OCI-LY3 (cell line): ENCODE data around the gene FGGY.
"Not testable (repeated sequence)": the region's sequence is repeated elsewhere in the genome, so short reads cannot be mapped to it uniquely, and the experiment has no call there.

Experiments used
- H2AFZ ChIP-seq: fragments of 200-600, 300-600 bp; shearing (Covaris generic); 2 replicates; pipeline ENCODE4 v1.6.0; 2014; ENCODE audit warnings: antibody characterized with exemption, low read depth, low read length
- H3K27ac ChIP-seq: fragments of 200-600, 300-600 bp; sonication (generic); 2 replicates; pipeline ENCODE4 v1.5.1; 2014; ENCODE audit warnings: mild to moderate bottlenecking, low read length, moderate library complexity, mixed read lengths
- H3K27me3 ChIP-seq: fragments of 200-600, 300-600 bp; sonication (generic); 2 replicates; pipeline ENCODE4 v1.6.1; 2014; ENCODE audit warnings: low read depth, low read length, mixed read lengths
- H3K36me3 ChIP-seq: fragments of 200-600, 300-600 bp; sonication (generic); replicated peaks from 2 replicates; pipeline ENCODE3; 2014; ENCODE audit warnings: low read depth, low read length, mixed read lengths
- H3K4me1 ChIP-seq: fragments of 300-600, 200-600 bp; sonication (generic); 2 replicates; pipeline ENCODE4 v1.6.1; 2014; ENCODE audit warnings: low read length, mixed read lengths
- H3K4me2 ChIP-seq: fragments of 200-600, 300-600 bp; sonication (generic); 2 replicates; pipeline ENCODE4 v1.6.1; 2014; ENCODE audit warnings: low read length, mixed read lengths
- H3K4me3 ChIP-seq: fragments of 300-600, 200-600 bp; sonication (generic); 2 replicates; pipeline ENCODE4 v1.5.1; 2014; ENCODE audit warnings: antibody characterized with exemption, mild to moderate bottlenecking, low read length, moderate library complexity
- H3K79me2 ChIP-seq: fragments of 300-600, 200-600 bp; shearing (Covaris generic); 2 replicates; pipeline ENCODE4 v1.6.1; 2014; ENCODE audit warnings: mild to moderate bottlenecking, low read length, mixed read lengths
- H3K9ac ChIP-seq: fragments of 300-600, 200-600 bp; shearing (Covaris generic); 2 replicates; pipeline ENCODE4 v1.6.0; 2014; ENCODE audit warnings: mild to moderate bottlenecking, low read length, moderate library complexity
- H3K9me3 ChIP-seq: fragments of 200-600, 300-600 bp; shearing (Covaris generic); 2 replicates; pipeline ENCODE4 v1.6.1; 2014; ENCODE audit warnings: low read length, mixed read lengths; ENCODE audit not compliant: insufficient read depth
- H4K20me1 ChIP-seq: fragments of 200-600, 300-600 bp; sonication (generic); 2 replicates; pipeline ENCODE4 v1.6.1; 2016; ENCODE audit warnings: low read length, mixed read lengths; ENCODE audit not compliant: insufficient read depth
- CTCF ChIP-seq: fragments of 200-600, 300-600 bp; sonication (generic); IDR thresholded peaks from 2 replicates; pipeline ENCODE4 v1.5.1; 2014; ENCODE audit warnings: antibody characterized with exemption, low read length, low read depth
- EZH2phosphoT487 ChIP-seq: fragments of 200-600 bp; shearing (Covaris generic); IDR thresholded peaks from 2 replicates; pipeline ENCODE4 v1.6.1; 2018; ENCODE audit warnings: antibody characterized with exemption, mixed run types, low read depth

FGGY gene

GRCh38 chr1:59556398-59556797, 259.5 kb downstream of the FGGY start:
- Histone ChIP-seq H3K36me3 (no peaks in the 10 kb centered on the region), H3K27me3 (no peaks in the 10 kb centered on the region), H3K27ac (no peak overlapping the region), H2AFZ (no peak overlapping the region), H3K9ac (no peak overlapping the region), H3K4me1 (no peaks in the 10 kb centered on the region), H3K79me2 (no peaks in the 10 kb centered on the region), H3K4me3 (no peak overlapping the region), H3K4me2 (no peak overlapping the region), H3K9me3 (no peaks in the 10 kb centered on the region), H4K20me1 (no peaks in the 10 kb centered on the region)
- TF ChIP-seq CTCF (no peak), EZH2phosphoT487 (no peak)

GRCh38 chr1:59556802-59557548, 260.1 kb downstream of the FGGY start:
- Histone ChIP-seq H3K36me3 (no peaks in the 10 kb centered on the region), H3K27ac (no peak overlapping the region), H3K4me1 (no peaks in the 10 kb centered on the region), H4K20me1 (no peaks in the 10 kb centered on the region), H3K9me3 (no peaks in the 10 kb centered on the region), H3K79me2 (no peaks in the 10 kb centered on the region), H3K4me2 (no peak overlapping the region), H2AFZ (no peak overlapping the region), H3K9ac (no peak overlapping the region), H3K27me3 (no peaks in the 10 kb centered on the region), H3K4me3 (no peak overlapping the region)
- TF ChIP-seq CTCF (no peak), EZH2phosphoT487 (no peak)

GRCh38 chr1:59557549-59557885, 260.6 kb downstream of the FGGY start:
- no peaks in the 10 kb centered on the region for H3K36me3 ChIP-seq
- no peak overlapping the region for H3K9ac ChIP-seq
- no peaks in the 10 kb centered on the region for H4K20me1 ChIP-seq
- H3K4me3 ChIP-seq, result no peak overlapping the region
- H3K79me2 ChIP-seq, result no peaks in the 10 kb centered on the region
- H3K9me3 ChIP-seq, result no peaks in the 10 kb centered on the region
- H3K27me3 ChIP-seq, result no peaks in the 10 kb centered on the region
- H3K4me1 ChIP-seq, result no peaks in the 10 kb centered on the region
- no peak overlapping the region for H3K27ac ChIP-seq
- H3K4me2 ChIP-seq, result no peak overlapping the region
- TF ChIP-seq CTCF, result no peak
- TF ChIP-seq EZH2phosphoT487, result no peak
- H2AFZ ChIP-seq, result no peak overlapping the region

GRCh38 chr1:59558580-59558979, 261.7 kb downstream of the FGGY start:
- not testable (repeated sequence) for H3K27ac ChIP-seq, H3K36me3 ChIP-seq, H3K4me3 ChIP-seq, H3K4me2 ChIP-seq, H3K9ac ChIP-seq, H3K9me3 ChIP-seq, H4K20me1 ChIP-seq, H2AFZ ChIP-seq, H3K4me1 ChIP-seq, H3K27me3 ChIP-seq, H3K79me2 ChIP-seq
